GM23248 (cell line): ENCODE results near the gene LILRB5.
"Not testable (repeated sequence)": the region's sequence is repeated elsewhere in the genome, so short reads cannot be mapped to it uniquely, and the experiment has no call there.

Experiments used
- EZH2 ChIP-seq: fragments of 200-600 bp; sonication (generic); IDR thresholded peaks from 2 replicates; pipeline ENCODE4 v1.6.1; 2018; ENCODE audit warnings: antibody characterized with exemption, mild to moderate bottlenecking; ENCODE audit not compliant: insufficient read depth, poor library complexity, severe bottlenecking
- EZH2phosphoT487 ChIP-seq: fragments of 200-600 bp; sonication (generic); IDR thresholded peaks from 2 replicates; pipeline ENCODE4 v1.6.1; 2018; ENCODE audit warnings: antibody characterized with exemption, moderate library complexity, mild to moderate bottlenecking, low read depth; ENCODE audit not compliant: insufficient read depth

DNA sequence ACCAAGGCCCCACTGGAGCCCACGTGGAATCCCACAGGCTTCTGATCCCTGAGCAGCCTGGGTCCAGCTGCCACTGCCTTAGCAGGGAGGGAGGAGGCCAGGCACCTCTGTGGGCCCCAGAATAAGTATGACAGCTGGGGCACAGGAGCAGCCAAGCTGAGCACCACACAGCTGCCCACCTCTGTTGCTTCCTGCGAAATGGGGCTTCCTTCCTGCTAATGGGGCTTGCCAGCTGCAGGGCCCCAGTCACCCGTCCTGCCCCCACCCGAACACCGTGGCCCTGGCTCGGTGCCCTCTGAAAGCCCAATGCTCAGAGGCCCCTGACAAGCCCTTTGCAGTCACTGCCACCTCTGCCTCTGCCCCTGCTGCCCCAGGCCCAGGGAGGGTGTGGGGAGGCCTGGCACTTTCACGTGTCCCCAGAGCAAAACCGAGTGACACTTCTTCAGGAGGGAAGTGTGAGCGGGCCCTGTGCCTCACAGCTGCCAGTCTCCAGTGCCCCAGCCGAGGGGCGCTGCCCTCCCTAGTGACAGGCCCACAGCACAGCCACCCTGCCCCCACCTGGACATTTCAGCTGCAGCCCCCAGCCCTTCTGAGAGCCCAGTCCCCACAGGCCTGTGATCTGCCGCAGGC, 28.5 kb upstream of the LILRB5 start:
- TF ChIP-seq EZH2, EZH2phosphoT487: not testable (repeated sequence)
